ENCODE results near the gene ANXA1.

Gene ANXA1

GRCh38 chr9:73137914-73138313 lies 13.8 kb upstream of the ANXA1 start:
- no peak for DNase-seq (ENCODE audit: low read depth)

GRCh38 chr9:73138516-73138915 lies 13.1 kb upstream of the ANXA1 start:
- DNase-seq (ENCODE audit: low read depth): no peak

GRCh38 chr9:73141282-73141681 lies 10.4 kb upstream of the ANXA1 start:
- DNase-seq (ENCODE audit: low read depth): no peak

GRCh38 chr9:73143711-73144328 lies 7.8 kb upstream of the ANXA1 start:
- DNase-seq (ENCODE audit: low read depth): no peak

- no peak for DNase-seq (ENCODE audit: low read depth)
These were observed 5.4 kb upstream of the ANXA1 start for GRCh38 chr9:73146111-73146815.

- no peak for DNase-seq (ENCODE audit: low read depth)
These were observed 3.2 kb upstream of the ANXA1 start for GRCh38 chr9:73148447-73148937.

- DNase-seq (ENCODE audit: low read depth): no peak
These were observed 2.1 kb upstream of the ANXA1 start for GRCh38 chr9:73149371-73150067.

- DNase-seq (ENCODE audit: low read depth): no peak
These were observed 829 bp downstream of the ANXA1 start for GRCh38 chr9:73152543-73152844.

GRCh38 chr9:73152953-73153352 lies 1.3 kb downstream of the ANXA1 start:
- no peak for DNase-seq (ENCODE audit: low read depth)

GRCh38 chr9:73153793-73154227 lies 2.1 kb downstream of the ANXA1 start:
- DNase-seq (ENCODE audit: low read depth): no peak

- DNase-seq (ENCODE audit: low read depth): no peak
These were observed 2.6 kb downstream of the ANXA1 start for GRCh38 chr9:73154271-73154670.

- DNase-seq (ENCODE audit: low read depth): no peak
These were observed 3.1 kb downstream of the ANXA1 start for GRCh38 chr9:73154722-73155121.

- no peak for DNase-seq (ENCODE audit: low read depth)
These were observed 3.7 kb downstream of the ANXA1 start for GRCh38 chr9:73155377-73155776.

- DNase-seq (ENCODE audit: low read depth): no peak
These were observed 4.6 kb downstream of the ANXA1 start for GRCh38 chr9:73155968-73156864.

- no peak for DNase-seq (ENCODE audit: low read depth)
These were observed 5.2 kb downstream of the ANXA1 start for GRCh38 chr9:73156865-73157187.

- no peak for DNase-seq (ENCODE audit: low read depth)
These were observed 6.1 kb downstream of the ANXA1 start for GRCh38 chr9:73157811-73158210.

GRCh38 chr9:73158723-73159122 lies 7.1 kb downstream of the ANXA1 start:
- no peak for DNase-seq (ENCODE audit: low read depth)

- DNase-seq (ENCODE audit: low read depth): no peak
These were observed 9.2 kb downstream of the ANXA1 start for GRCh38 chr9:73160868-73161267.

- no peak for DNase-seq (ENCODE audit: low read depth)
These were observed 11.5 kb downstream of the ANXA1 start for GRCh38 chr9:73162987-73163768.

- DNase-seq (ENCODE audit: low read depth): no peak
These were observed 14.2 kb downstream of the ANXA1 start for GRCh38 chr9:73165911-73166310.

- no peak for DNase-seq (ENCODE audit: low read depth)
These were observed 14.8 kb downstream of the ANXA1 start for GRCh38 chr9:73166468-73166867.

GRCh38 chr9:73167614-73168013 lies 15.9 kb downstream of the ANXA1 start:
- no peak for DNase-seq (ENCODE audit: low read depth)

Data from T follicular helper cell (primary cell).